Activated CD8-positive, alpha-beta memory T cell treated with anti-CD3 and anti-CD28 coated beads for 4 hours (primary cell): ENCODE measurements around the gene RUVBL2.
A peak's percentile ranks its signal among the peaks of the same experiment; 100 is the strongest.

Source experiments
- DNase-seq, 2 donors: peaks; one replicate each; pipeline ENCODE4 v3.0.0-alpha.2; 2020; ENCODE audit warnings: low read depth in 2 of 2

Gene RUVBL2

GRCh38 chr19:48988286-48988685 lies 5.4 kb upstream of the RUVBL2 start:
- no peak for DNase-seq

- no peak for DNase-seq
These were observed 4.8 kb upstream of the RUVBL2 start for GRCh38 chr19:48988860-48989259.

- no peak for DNase-seq
These were observed 3.9 kb upstream of the RUVBL2 start for GRCh38 chr19:48989701-48990291.

GRCh38 chr19:48990400-48990799 lies 3.3 kb upstream of the RUVBL2 start:
- no peak for DNase-seq

GRCh38 chr19:48991011-48991609 lies 2.6 kb upstream of the RUVBL2 start:
- no peak for DNase-seq

- DNase-seq: no peak
These were observed 1.7 kb upstream of the RUVBL2 start for GRCh38 chr19:48991873-48992580.

GRCh38 chr19:48992581-48993174 lies 1.0 kb upstream of the RUVBL2 start:
- no peak for DNase-seq

- no peak for DNase-seq
These were observed 324 bp downstream of the RUVBL2 start for GRCh38 chr19:48994035-48994386.

GRCh38 chr19:48997972-48998371 lies 4.3 kb downstream of the RUVBL2 start:
- no peak for DNase-seq

- DNase-seq: peak; percentile 23 to 42
These were observed 6.0 kb downstream of the RUVBL2 start for GRCh38 chr19:48999481-49000325.

- no peak for DNase-seq
These were observed 10.4 kb downstream of the RUVBL2 start for GRCh38 chr19:49004133-49004532.

GRCh38 chr19:49004964-49005614 lies 11.4 kb downstream of the RUVBL2 start:
- no peak for DNase-seq

- DNase-seq: no peak
These were observed 13.2 kb downstream of the RUVBL2 start for GRCh38 chr19:49006905-49007304.

- DNase-seq: no peak
These were observed 16.1 kb downstream of the RUVBL2 start for GRCh38 chr19:49009828-49010227.

- DNase-seq: no peak
These were observed 16.8 kb downstream of the RUVBL2 start for GRCh38 chr19:49010453-49010852.

- no peak for DNase-seq
These were observed 17.5 kb downstream of the RUVBL2 start for GRCh38 chr19:49011194-49011593.

GRCh38 chr19:49014123-49014869 lies 20.6 kb downstream of the RUVBL2 start:
- no peak for DNase-seq

- DNase-seq: no peak
These were observed 21.2 kb downstream of the RUVBL2 start for GRCh38 chr19:49014870-49015255.

GRCh38 chr19:49016067-49016839 lies 22.6 kb downstream of the RUVBL2 start:
- DNase-seq: no peak

- no peak for DNase-seq
These were observed 23.5 kb downstream of the RUVBL2 start, which contains the start of gene LHB for GRCh38 chr19:49017041-49017665. TSS of gene LHB (minus strand) at chr19:49017091. CDS start at chr19:49017081, 10 bp downstream.
